ENCODE measurements around the gene BST1. TPM values are rescaled to one million over a fixed set of nuclear protein-coding genes. Genes with fewer than 3 reads are reported as not detected.

The BST1 gene, protein sequence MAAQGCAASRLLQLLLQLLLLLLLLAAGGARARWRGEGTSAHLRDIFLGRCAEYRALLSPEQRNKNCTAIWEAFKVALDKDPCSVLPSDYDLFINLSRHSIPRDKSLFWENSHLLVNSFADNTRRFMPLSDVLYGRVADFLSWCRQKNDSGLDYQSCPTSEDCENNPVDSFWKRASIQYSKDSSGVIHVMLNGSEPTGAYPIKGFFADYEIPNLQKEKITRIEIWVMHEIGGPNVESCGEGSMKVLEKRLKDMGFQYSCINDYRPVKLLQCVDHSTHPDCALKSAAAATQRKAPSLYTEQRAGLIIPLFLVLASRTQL
- total RNA-seq (2014; rRNA removed; shearing (Covaris generic)) = 14.2 and 19.3 TPM in 2 replicates

DNA sequence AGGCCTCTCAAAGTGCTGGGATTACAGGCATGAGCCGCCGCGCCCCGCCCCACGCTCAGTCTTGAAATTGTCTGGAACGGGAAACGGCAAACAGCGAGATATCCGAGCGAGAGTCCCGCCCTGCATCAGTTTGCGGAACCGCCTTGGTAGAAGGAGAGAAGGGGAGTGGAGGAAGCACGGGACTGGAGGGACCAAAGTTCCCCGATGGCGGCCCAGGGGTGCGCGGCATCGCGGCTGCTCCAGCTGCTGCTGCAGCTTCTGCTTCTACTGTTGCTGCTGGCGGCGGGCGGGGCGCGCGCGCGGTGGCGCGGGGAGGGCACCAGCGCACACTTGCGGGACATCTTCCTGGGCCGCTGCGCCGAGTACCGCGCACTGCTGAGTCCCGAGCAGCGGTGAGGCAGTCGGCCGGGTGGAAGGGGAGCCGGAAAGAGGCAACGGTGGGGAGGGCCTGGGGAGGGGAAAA lies at the start of gene BST1:
Gene BST1 (plus strand): TSS at position 125 of the 463 bp plus-strand sequence. CDS start 80 bp downstream, at position 205.
- H3K9me3 ChIP-seq (replicated peaks) = no peaks in the 10 kb centered on the region
- H3K4me3 ChIP-seq = peak within 1 kb of the TSS; percentile 41
- no peaks in the 10 kb centered on the region for H3K4me1 ChIP-seq (replicated peaks)
- H3K36me3 ChIP-seq = no peaks in the 10 kb centered on the region
- H3K27me3 ChIP-seq (replicated peaks) = no peaks in the 10 kb centered on the region
- H3K27ac ChIP-seq = no peak within 1 kb of the TSS
- peak in 1 of 2 experiments; percentile 44 for DNase-seq (ENCODE audit: low read depth in 1 of 2, low spot score in 2 of 2)

DNA sequence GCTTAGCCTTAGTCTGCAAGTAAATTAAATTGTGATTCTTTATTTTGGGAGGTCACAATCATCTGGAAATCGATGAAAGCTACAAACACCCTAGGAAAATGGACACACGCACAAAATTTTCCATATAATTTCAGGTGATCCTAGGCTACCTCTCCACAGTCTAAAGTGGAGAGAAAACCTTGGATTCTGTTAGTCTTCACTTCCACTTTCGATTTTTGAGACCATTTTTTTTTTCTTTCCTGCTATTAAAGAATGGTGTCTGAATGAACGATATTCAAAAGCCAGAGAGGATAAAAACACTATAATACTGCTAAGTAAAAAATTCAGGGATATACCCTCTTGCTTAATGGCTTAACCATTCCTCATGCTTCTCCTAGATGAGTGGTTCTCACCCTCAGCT lies 49.4 kb upstream of the BST1 start:
- no peaks in the 10 kb centered on the region for H3K9me3 ChIP-seq (replicated peaks)
- no peak for DNase-seq (ENCODE audit: low read depth in 1 of 2, low spot score in 2 of 2)
- H3K27ac ChIP-seq = peak overlapping the region; percentile 69
- H3K4me3 ChIP-seq = peak overlapping the region; percentile 94
- peaks cover 14% of the 10 kb centered on the region for H3K36me3 ChIP-seq
- H3K4me1 ChIP-seq (replicated peaks) = peaks cover 30% of the 10 kb centered on the region
- H3K27me3 ChIP-seq (replicated peaks) = no peaks in the 10 kb centered on the region

DNA sequence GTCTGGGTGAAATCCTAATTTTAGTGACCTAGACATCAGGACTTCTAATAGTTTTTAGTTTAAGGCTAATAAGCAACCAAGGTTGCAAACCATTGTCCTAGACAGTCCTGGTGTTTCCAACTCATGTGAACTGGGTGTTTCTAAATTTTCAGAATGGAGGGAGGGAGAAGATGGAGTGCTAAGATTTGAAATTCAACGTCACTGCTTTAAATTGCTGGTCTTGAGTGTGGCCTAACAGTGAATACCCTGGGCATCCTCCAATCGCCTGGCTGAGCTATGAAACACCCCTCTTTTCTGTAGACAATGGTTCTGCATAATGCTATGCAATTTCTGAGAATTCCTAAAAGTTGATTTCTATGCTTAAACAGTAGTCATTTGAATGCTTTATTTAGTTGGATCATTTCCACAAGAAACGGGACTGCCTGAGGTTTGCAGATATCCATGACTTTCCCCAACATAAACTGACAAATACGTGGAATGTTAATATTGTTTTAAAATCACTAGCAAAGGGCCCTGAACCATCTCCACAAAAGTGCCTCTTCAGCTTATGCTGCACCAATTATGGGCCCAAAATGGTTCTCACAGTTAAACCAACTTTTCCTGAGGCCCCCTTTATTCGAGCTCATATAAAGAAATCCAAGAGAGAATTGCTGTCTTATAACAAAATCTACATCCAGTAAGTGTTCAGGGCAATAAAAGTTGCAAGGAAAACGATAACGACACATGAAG lies 48.8 kb upstream of the BST1 start:
- H3K9me3 ChIP-seq (replicated peaks) = no peaks in the 10 kb centered on the region
- H3K27me3 ChIP-seq (replicated peaks) = no peaks in the 10 kb centered on the region
- DNase-seq (ENCODE audit: low read depth in 1 of 2, low spot score in 2 of 2) = peak; percentile 41 to 52
- peaks cover 30% of the 10 kb centered on the region for H3K4me1 ChIP-seq (replicated peaks)
- H3K36me3 ChIP-seq = peaks cover 14% of the 10 kb centered on the region
- H3K4me3 ChIP-seq = peak overlapping the region; percentile 94
- peak overlapping the region; percentile 98 for H3K27ac ChIP-seq

DNA sequence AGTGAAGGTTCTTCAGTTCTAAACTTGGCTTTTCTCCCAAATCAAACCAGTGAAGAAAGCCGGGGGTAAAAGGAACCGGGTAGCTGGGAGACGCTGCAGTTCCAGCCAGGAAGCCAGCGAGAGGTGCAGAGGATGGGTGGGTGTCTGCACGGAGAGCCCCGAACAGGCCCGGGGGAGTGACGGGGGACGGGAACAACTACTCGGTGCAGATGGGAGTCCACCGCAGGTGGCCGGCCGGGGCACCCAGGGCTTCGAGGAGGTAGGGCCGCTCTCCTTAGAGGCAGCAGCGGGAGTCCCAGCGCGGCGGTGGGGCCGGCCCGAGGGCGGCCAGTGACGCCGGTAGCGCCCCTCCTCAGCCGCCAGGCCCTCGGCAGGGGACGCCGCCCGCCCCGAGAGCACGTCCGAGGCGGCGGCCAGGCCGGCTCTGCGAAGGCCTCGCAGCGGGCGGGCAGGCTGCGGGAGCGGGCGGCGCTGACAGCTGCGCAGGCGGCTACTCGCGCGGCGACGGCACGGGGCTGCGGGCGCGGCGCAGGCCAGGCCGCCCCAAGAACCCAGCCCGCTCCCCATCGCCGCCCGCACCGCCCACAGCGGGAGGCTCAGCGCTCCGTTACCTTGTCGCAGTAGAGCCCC lies 48.2 kb upstream of the BST1 start:
- Histone ChIP-seq H3K4me1 (replicated peaks) (peaks cover 30% of the 10 kb centered on the region), H3K9me3 (replicated peaks) (no peaks in the 10 kb centered on the region), H3K27me3 (replicated peaks) (no peaks in the 10 kb centered on the region), H3K4me3 (peak overlapping the region; percentile 94), H3K27ac (peak overlapping the region; percentile 98), H3K36me3 (peaks cover 14% of the 10 kb centered on the region)
- DNase-seq (ENCODE audit: low read depth in 1 of 2, low spot score in 2 of 2) = peak; percentile 34 to 69

DNA sequence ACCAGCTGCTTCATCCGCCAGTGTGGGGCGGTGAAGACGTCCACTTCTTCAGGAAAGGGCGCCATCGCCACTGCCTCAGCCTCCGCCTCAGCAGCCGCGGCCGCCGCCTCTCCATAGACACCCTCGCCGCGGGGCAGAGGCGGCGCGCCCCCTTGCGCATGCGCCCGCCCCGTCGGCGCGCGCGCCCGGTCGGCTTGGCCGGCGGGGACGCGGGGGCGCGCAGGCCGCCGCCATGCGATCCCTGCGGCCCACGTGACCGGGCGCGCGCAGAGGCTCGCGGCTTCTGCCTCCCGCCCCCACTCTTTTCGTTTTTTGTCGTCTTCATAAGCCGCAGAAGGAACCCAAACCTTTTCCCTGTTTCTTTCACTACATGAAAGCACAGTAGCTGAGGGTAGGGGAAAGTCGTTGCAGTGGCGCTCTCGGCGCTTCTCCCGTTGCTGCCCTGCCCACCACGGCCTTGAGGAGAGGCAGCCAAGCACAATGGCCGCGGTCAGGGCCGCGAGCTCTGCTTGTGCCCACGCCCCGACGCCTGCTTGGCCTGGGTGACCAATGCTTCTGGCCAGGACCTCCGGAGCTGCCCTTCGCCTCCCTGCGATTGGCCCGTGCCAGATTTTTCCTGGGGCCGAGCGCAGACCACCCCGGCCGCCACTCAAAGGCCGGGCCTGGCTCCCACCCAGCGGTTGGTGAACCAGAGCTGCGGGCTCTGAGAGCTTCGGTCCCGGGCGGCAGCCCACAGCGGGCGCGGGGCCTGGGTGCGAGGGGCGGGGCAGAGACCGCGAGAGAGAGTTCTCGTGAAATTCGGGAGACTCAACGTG lies 47.4 kb upstream of the BST1 start, which contains the start of gene FBXL5:
Gene FBXL5 (minus strand): TSS at position 135 of the 815 bp plus-strand sequence. CDS start 70 bp downstream, at position 65.
- H3K27me3 ChIP-seq (replicated peaks) = no peaks in the 10 kb centered on the region
- peak within 1 kb of the TSS; percentile 94 for H3K4me3 ChIP-seq
- no peaks in the 10 kb centered on the region for H3K9me3 ChIP-seq (replicated peaks)
- H3K4me1 ChIP-seq (replicated peaks) = peaks cover 30% of the 10 kb centered on the region
- H3K36me3 ChIP-seq = peaks cover 14% of the 10 kb centered on the region
- peak; percentile 63 to 86 for DNase-seq (ENCODE audit: low read depth in 1 of 2, low spot score in 2 of 2)
- peak within 1 kb of the TSS; percentile 98 for H3K27ac ChIP-seq

DNA sequence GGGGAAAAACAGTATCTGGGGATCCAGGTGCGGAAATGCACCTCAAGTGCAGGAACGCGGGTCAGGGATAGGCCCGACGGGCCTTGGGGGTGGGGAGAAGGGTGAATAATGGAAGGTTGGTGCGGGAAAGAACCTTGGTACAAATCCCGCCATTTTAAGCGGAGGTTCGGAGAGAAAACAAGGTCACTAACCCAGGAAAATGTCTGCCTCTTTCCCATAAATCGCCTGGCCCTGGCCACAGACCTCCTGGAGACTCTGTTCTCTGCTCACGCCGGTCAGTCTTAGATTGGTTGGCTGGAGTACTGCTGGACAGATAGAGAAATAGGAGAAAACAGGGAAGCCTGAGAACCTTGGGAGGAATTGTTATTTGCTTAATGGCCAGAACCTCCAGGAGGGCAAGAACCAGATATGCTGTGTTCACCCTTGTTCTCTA lies 46.8 kb upstream of the BST1 start:
- Histone ChIP-seq H3K27me3 (replicated peaks) (no peaks in the 10 kb centered on the region), H3K36me3 (peaks cover 14% of the 10 kb centered on the region), H3K4me3 (peak overlapping the region; percentile 94), H3K4me1 (replicated peaks) (peaks cover 30% of the 10 kb centered on the region), H3K9me3 (replicated peaks) (no peaks in the 10 kb centered on the region), H3K27ac (peak overlapping the region; percentile 98)
- DNase-seq (ENCODE audit: low read depth in 1 of 2, low spot score in 2 of 2) = no peak

DNA sequence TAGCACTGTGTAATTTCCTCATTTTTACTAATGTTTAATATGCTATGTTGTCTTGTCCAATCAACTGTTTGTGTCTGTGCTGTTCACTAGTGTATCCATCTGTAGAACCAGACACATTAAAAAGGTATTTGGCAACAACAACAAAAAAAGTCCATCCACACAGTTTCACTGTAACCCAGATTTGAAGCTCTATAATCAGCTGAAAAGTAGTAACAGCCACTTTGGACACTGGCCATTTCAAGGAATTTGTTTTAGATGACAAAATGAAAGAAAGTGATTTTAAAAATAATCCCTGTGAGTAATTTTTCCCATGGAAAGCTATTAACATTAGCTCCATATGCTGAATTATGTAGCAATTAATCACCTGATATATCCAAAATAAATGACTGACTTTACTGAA lies 45.5 kb upstream of the BST1 start:
- no peak for DNase-seq (ENCODE audit: low read depth in 1 of 2, low spot score in 2 of 2)

DNA sequence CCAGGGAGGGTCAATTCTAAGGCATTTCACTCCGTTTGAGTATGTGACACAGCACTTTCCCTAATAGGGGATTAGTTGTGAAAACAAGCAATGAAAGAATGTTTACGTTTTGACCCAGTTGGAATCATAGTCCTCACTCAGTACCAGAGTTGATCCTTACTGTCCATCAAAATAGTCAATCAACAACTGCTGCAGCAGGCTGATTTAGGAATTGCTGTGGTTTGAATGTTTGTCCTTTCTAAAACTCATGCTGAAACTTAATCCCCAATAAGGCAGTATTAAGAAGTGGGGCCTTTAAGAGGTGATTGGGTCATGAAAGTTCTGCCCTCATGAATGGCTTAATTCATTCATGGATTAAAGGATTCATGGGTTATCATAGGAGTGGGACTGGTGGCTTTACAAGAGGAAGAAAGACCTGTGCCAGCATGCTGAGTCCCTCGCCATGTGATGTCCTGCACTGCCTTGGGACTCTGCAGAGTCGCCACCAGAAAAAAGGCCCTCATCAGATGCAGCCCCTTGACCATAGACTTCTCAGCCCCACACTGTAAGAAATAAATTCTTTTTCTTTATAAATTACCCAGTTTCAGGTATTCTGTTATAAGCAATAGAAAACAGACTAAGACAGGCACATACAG lies 44.6 kb upstream of the BST1 start:
- Histone ChIP-seq H3K9me3 (replicated peaks) (no peaks in the 10 kb centered on the region), H3K27ac (no peak overlapping the region), H3K4me3 (no peak overlapping the region), H3K4me1 (replicated peaks) (peaks cover 15% of the 10 kb centered on the region), H3K27me3 (replicated peaks) (no peaks in the 10 kb centered on the region), H3K36me3 (peaks cover 14% of the 10 kb centered on the region)
- DNase-seq (ENCODE audit: low read depth in 1 of 2, low spot score in 2 of 2) = no peak

More for the DNA sequence above, 45.5 kb upstream of the BST1 start:
- no peaks in the 10 kb centered on the region for H3K9me3 ChIP-seq (replicated peaks)
- no peak overlapping the region for H3K4me3 ChIP-seq
- H3K4me1 ChIP-seq (replicated peaks) = peaks cover 23% of the 10 kb centered on the region
- no peaks in the 10 kb centered on the region for H3K27me3 ChIP-seq (replicated peaks)
- peaks cover 14% of the 10 kb centered on the region for H3K36me3 ChIP-seq
- no peak overlapping the region for H3K27ac ChIP-seq

DNA sequence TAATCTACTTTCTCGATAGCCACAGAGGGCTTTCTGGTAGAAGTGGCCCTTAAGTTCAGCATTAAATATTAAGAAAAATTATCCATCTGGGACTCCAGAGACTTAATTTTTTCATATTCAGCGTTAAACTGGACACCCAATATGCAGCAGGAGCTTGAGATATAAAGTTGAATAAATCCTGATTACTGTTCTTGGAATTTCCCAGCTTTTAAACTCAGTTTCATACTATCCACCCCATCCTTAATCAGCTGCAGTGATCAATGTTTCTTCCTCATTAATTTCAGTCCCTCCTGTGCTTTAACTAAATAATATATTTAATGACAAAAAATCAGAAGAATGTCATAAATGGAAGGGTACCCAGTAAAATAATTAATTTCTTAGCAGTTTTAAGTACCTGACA lies 44.1 kb upstream of the BST1 start:
- Histone ChIP-seq H3K27me3 (replicated peaks) (no peaks in the 10 kb centered on the region), H3K27ac (no peak overlapping the region)

DNA sequence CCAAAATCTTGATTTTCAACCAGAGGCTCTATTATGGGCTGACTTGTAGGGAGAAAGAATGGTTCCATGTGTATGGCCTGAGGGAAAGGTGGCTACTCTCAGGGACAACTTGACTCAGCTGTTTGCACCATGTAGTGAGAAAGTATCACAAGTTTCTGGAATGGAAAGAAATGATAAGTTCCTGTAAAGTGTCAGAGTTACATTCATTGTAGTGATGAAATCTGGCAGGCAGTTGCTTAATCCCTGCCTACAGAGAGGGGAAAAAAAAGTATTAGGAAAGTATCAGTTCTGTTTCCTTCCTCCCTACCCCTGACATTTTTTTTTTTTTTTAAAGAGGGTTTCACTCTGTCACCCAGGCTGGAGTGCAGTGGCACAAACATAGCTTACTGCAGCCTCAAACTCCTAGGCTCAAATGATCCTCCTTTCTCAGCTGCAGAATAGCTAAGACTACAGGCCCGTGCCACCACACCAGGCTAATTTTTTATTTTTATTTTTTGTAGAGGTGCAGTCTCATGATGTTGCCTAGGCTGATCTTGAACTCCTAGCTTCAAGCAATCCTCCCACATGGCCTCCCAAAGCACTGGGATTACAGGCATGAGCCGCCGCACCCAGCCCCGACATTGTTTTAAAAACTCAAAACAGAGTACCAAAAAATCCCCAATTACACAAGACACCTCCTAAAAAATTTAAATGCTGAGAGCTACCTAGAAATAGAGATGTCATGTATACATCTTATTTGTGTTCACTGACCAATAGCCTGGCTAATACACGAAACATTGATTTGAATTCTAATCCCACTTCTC lies 42.9 kb upstream of the BST1 start:
- Histone ChIP-seq H3K4me3 (no peak overlapping the region), H3K27me3 (replicated peaks) (no peaks in the 10 kb centered on the region), H3K9me3 (replicated peaks) (no peaks in the 10 kb centered on the region), H3K4me1 (replicated peaks) (peaks cover 15% of the 10 kb centered on the region), H3K27ac (no peak overlapping the region), H3K36me3 (peaks cover 9% of the 10 kb centered on the region)
- no peak for DNase-seq (ENCODE audit: low read depth in 1 of 2, low spot score in 2 of 2)

More for the DNA sequence above, 44.1 kb upstream of the BST1 start:
- peaks cover 15% of the 10 kb centered on the region for H3K4me1 ChIP-seq (replicated peaks)
- no peaks in the 10 kb centered on the region for H3K9me3 ChIP-seq (replicated peaks)
- H3K4me3 ChIP-seq = no peak overlapping the region
- no peak for DNase-seq (ENCODE audit: low read depth in 1 of 2, low spot score in 2 of 2)
- H3K36me3 ChIP-seq = peaks cover 14% of the 10 kb centered on the region

DNA sequence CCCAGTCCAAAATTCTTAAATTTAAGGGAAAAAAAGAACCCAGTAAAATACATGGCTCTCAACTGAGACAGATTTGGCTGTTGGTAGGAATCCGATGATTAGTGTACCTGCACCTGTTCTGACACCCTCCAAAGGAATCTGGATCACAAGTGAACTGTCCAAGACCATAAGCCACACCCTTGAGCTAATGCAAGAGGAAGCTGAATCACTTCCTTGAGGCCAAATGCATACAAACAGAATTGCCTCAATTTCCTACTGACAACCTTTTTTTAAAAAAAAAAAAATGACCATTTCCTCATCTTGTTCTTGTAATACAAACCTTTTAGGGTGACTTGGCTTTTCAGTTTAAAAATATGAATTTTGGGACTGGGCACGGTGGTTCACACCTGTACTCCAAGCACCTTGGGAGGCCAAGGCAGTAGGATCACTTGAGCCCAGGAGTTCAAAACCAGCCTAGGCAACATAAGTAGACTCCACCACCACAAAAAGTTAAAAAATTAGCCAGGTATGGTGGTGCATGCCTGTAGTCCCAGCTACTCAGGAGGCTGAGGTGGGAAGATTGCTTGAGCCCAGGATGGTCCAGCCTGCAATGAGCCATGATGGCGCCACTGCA lies 37.0 kb upstream of the BST1 start:
- Histone ChIP-seq H3K9me3 (replicated peaks) (no peaks in the 10 kb centered on the region), H3K36me3 (0 out of 2 replicates have a peak, but pooled peaks cover 7% of the 10 kb centered on the region), H3K27me3 (replicated peaks) (no peaks in the 10 kb centered on the region), H3K4me3 (no peak overlapping the region), H3K27ac (no peak overlapping the region), H3K4me1 (replicated peaks) (peaks cover 4% of the 10 kb centered on the region; the same call in 1 of the 2 replicates)
- DNase-seq (ENCODE audit: low read depth in 1 of 2, low spot score in 2 of 2) = no peak

DNA sequence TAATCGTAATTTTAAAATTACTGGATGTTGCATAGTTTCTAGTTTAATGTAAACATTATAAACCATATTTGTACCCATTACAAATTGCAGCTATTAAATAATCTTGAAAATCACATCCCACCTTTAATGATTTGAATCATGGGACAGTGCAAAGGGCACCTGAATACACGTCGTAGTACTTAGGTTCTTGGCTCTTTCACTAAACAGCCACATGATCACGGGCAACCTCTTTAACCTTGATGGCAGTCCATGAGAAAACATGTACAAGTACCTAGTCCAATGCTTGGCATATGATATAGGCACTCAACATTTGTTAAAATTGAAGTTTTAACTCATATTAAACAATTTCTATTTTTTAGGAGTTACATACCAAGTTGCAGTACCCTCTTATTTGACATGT lies 35.9 kb upstream of the BST1 start:
- Histone ChIP-seq H3K4me3 (no peak overlapping the region), H3K36me3 (0 out of 2 replicates have a peak, but pooled peaks cover 7% of the 10 kb centered on the region), H3K4me1 (replicated peaks) (peaks cover 4% of the 10 kb centered on the region; the same call in 1 of the 2 replicates), H3K27me3 (replicated peaks) (no peaks in the 10 kb centered on the region), H3K27ac (no peak overlapping the region), H3K9me3 (replicated peaks) (no peaks in the 10 kb centered on the region)
- no peak for DNase-seq (ENCODE audit: low read depth in 1 of 2, low spot score in 2 of 2)

Measured in SJSA1 (cell line).